ENCODE results near the gene PHRF1.

GRCh38 chr11:562046-562645, 14.1 kb upstream of the PHRF1 start:
- TF ChIP-seq CTCF (IDR thresholded peaks at IDR 0.05): no peak
- no peak for TF ChIP-seq POLR2A (IDR thresholded peaks at IDR 0.05)
